ENCODE data around the gene ROBO2. TPM values are rescaled to one million over a fixed set of nuclear protein-coding genes. Genes with fewer than 3 reads are reported as not detected.

The ROBO2 gene
- total RNA-seq, 1 donor from 2014 or later = 11.0 TPM

- intact Hi-C loops (cut with DNase I) = no loop called here
Observed at GRCh38 chr3:77197408-77197807, 157.5 kb downstream of the ROBO2 start.

GRCh38 chr3:77203851-77204250 lies 164.0 kb downstream of the ROBO2 start:
- Histone ChIP-seq H3K4me1 (no peaks in the 10 kb centered on the region), H3K27ac (no peak overlapping the region), H3K9me3 (no peaks in the 10 kb centered on the region), H3K36me3 (no peaks in the 10 kb centered on the region), H3K4me3 (no peak overlapping the region), H3K27me3 (no peaks in the 10 kb centered on the region)
- DNase-seq (ENCODE audit: extremely low spot score in 2 of 2) = no peak
- intact Hi-C loops (cut with DNase I) = no loop called here
- TF ChIP-seq POLR2AphosphoS5 (IDR thresholded peaks at IDR 0.05; ENCODE audit: insufficient read depth in 1 of 2, low read depth in 1 of 2) = no peak
- TF ChIP-seq CTCF (IDR thresholded peaks at IDR 0.05) = no peak
- no peak for TF ChIP-seq POLR2A (IDR thresholded peaks at IDR 0.05)

More at GRCh38 chr3:77197408-77197807, 157.5 kb downstream of the ROBO2 start:
- Histone ChIP-seq H3K4me1 (no peaks in the 10 kb centered on the region), H3K4me3 (no peak overlapping the region), H3K9me3 (no peaks in the 10 kb centered on the region), H3K27me3 (no peaks in the 10 kb centered on the region), H3K36me3 (no peaks in the 10 kb centered on the region), H3K27ac (no peak overlapping the region)
- TF ChIP-seq POLR2AphosphoS5 (IDR thresholded peaks at IDR 0.05; ENCODE audit: insufficient read depth in 1 of 2, low read depth in 1 of 2) (no peak), CTCF (IDR thresholded peaks at IDR 0.05) (no peak), POLR2A (IDR thresholded peaks at IDR 0.05) (no peak)
- DNase-seq (ENCODE audit: extremely low spot score in 2 of 2) = no peak

GRCh38 chr3:77204788-77205187 lies 164.9 kb downstream of the ROBO2 start:
- no peaks in the 10 kb centered on the region for H3K27me3 ChIP-seq
- H3K4me1 ChIP-seq = no peaks in the 10 kb centered on the region
- no peak overlapping the region for H3K27ac ChIP-seq
- TF ChIP-seq POLR2AphosphoS5 (IDR thresholded peaks at IDR 0.05; ENCODE audit: insufficient read depth in 1 of 2, low read depth in 1 of 2) = no peak
- no peak for TF ChIP-seq POLR2A (IDR thresholded peaks at IDR 0.05)
- no peak for TF ChIP-seq CTCF (IDR thresholded peaks at IDR 0.05)
- intact Hi-C loops (cut with DNase I) = no loop called here
- no peaks in the 10 kb centered on the region for H3K9me3 ChIP-seq
- DNase-seq (ENCODE audit: extremely low spot score in 2 of 2) = no peak
- H3K36me3 ChIP-seq = no peaks in the 10 kb centered on the region
- H3K4me3 ChIP-seq = no peak overlapping the region

GRCh38 chr3:77207753-77208152 lies 167.9 kb downstream of the ROBO2 start:
- DNase-seq (ENCODE audit: extremely low spot score in 2 of 2) = no peak
- no peaks in the 10 kb centered on the region for H3K9me3 ChIP-seq
- H3K27me3 ChIP-seq = no peaks in the 10 kb centered on the region
- TF ChIP-seq POLR2AphosphoS5 (IDR thresholded peaks at IDR 0.05; ENCODE audit: insufficient read depth in 1 of 2, low read depth in 1 of 2) (no peak), POLR2A (IDR thresholded peaks at IDR 0.05) (no peak), CTCF (IDR thresholded peaks at IDR 0.05) (no peak)
- no peaks in the 10 kb centered on the region for H3K36me3 ChIP-seq
- H3K27ac ChIP-seq = no peak overlapping the region
- intact Hi-C loops (cut with DNase I) = no loop called here
- no peaks in the 10 kb centered on the region for H3K4me1 ChIP-seq
- no peak overlapping the region for H3K4me3 ChIP-seq

GRCh38 chr3:77222701-77223100 lies 182.8 kb downstream of the ROBO2 start:
- Histone ChIP-seq H3K27me3 (no peaks in the 10 kb centered on the region), H3K36me3 (no peaks in the 10 kb centered on the region), H3K9me3 (no peaks in the 10 kb centered on the region), H3K4me3 (no peak overlapping the region), H3K4me1 (no peaks in the 10 kb centered on the region), H3K27ac (no peak overlapping the region)
- no peak for TF ChIP-seq CTCF (IDR thresholded peaks at IDR 0.05)
- TF ChIP-seq POLR2AphosphoS5 (IDR thresholded peaks at IDR 0.05; ENCODE audit: insufficient read depth in 1 of 2, low read depth in 1 of 2) = no peak
- no peak for TF ChIP-seq POLR2A (IDR thresholded peaks at IDR 0.05)
- intact Hi-C loops (cut with DNase I) = no loop called here
- DNase-seq (ENCODE audit: extremely low spot score in 2 of 2) = no peak

Measured in vagina (tissue), 2 donors.